Measurements from ENCODE around the gene CCR9. TPM values are rescaled to one million over a fixed set of nuclear protein-coding genes. Genes with fewer than 3 reads are reported as not detected.

Gene CCR9
- total RNA-seq, 1 experiment from 2014 or later, result not detected

GRCh38 chr3:45952456-45952855, 66.1 kb downstream of the CCR9 start:
- POLR2A ChIA-PET (ENCODE audit: low non-redundant PET), result no interaction called here
- no peak for TF ChIP-seq CTCF (conservative IDR thresholded peaks at IDR 0.05; ENCODE audit: low read depth, low read length)
- TF ChIP-seq EZH2 (IDR thresholded peaks at IDR 0.05; ENCODE audit: borderline replicate concordance, low read depth, low read length, poor library complexity, severe bottlenecking), result no peak
- no peak overlapping the region for H3K27ac ChIP-seq (ENCODE audit: low read depth, low read length, poor library complexity, severe bottlenecking)
- no peaks in the 10 kb centered on the region for H3K27me3 ChIP-seq (replicated peaks; ENCODE audit: insufficient read depth, low read depth, low read length, poor library complexity)
- DNase-seq (ENCODE audit: low spot score), result no peak
- CTCF ChIA-PET, result no interaction called here
- no peaks in the 10 kb centered on the region for H3K9me3 ChIP-seq (ENCODE audit: low read depth, low read length, poor library complexity, severe bottlenecking)
- no TSS peak for BruUV-seq (replicated peaks)
- intact Hi-C loops (cut with micrococcal nuclease; ENCODE audit: unreplicated experiment), result no loop called here
- peaks cover 2% of the 10 kb centered on the region for H3K36me3 ChIP-seq (ENCODE audit: insufficient read depth, low read length, poor library complexity, severe bottlenecking)
- H3K4me1 ChIP-seq (ENCODE audit: insufficient read depth, low read length, poor library complexity, severe bottlenecking), result no peaks in the 10 kb centered on the region
- H3K4me3 ChIP-seq (ENCODE audit: low read depth, low read length, poor library complexity, severe bottlenecking), result no peak overlapping the region

Other genes starting within 250 kb of the CCR9 start
- gene SACM1L, start 197.1 kb upstream of the CCR9 start, total RNA-seq (2021), result 29.8 and 32.8 TPM in 2 replicates
- not detected in 2 replicates for gene SLC6A20, start 90.0 kb upstream of the CCR9 start, total RNA-seq (2021)
- 9.5 and 10.6 TPM in 2 replicates for gene LZTFL1, start 44.4 kb upstream of the CCR9 start, total RNA-seq (2021)
- not detected in 2 replicates for gene CXCR6, start 56.9 kb downstream of the CCR9 start, total RNA-seq (2021)
- 7.4 and 7.9 TPM in 2 replicates for gene FYCO1, start 109.3 kb downstream of the CCR9 start, total RNA-seq (2021)
- not detected in 2 replicates for gene XCR1, start 140.9 kb downstream of the CCR9 start, total RNA-seq (2021)

All from A673 (cell line).